ENCODE data around the gene SCUBE1.
A peak's percentile ranks its signal among the peaks of the same experiment; 100 is the strongest.

Gene SCUBE1

GRCh38 chr22:43202756-43203410 is 140.3 kb downstream of the SCUBE1 start:
- DNase-seq (ENCODE audit: low read depth in 2 of 2, low spot score in 1 of 2), result no peak

GRCh38 chr22:43202326-43202725 is 140.8 kb downstream of the SCUBE1 start:
- DNase-seq (ENCODE audit: low read depth in 2 of 2, low spot score in 1 of 2), result no peak

- DNase-seq (ENCODE audit: low read depth in 2 of 2, low spot score in 1 of 2), result no peak
These were observed 141.5 kb downstream of the SCUBE1 start for GRCh38 chr22:43201486-43202219.

- no peak for DNase-seq (ENCODE audit: low read depth in 2 of 2, low spot score in 1 of 2)
These were observed 142.6 kb downstream of the SCUBE1 start for GRCh38 chr22:43200555-43200954.

GRCh38 chr22:43200031-43200430 is 143.1 kb downstream of the SCUBE1 start:
- no peak for DNase-seq (ENCODE audit: low read depth in 2 of 2, low spot score in 1 of 2)

- DNase-seq (ENCODE audit: low read depth in 2 of 2, low spot score in 1 of 2), result no peak
These were observed 143.6 kb downstream of the SCUBE1 start for GRCh38 chr22:43199541-43199940.

GRCh38 chr22:43198936-43199335 is 144.2 kb downstream of the SCUBE1 start:
- no peak for DNase-seq (ENCODE audit: low read depth in 2 of 2, low spot score in 1 of 2)

- DNase-seq (ENCODE audit: low read depth in 2 of 2, low spot score in 1 of 2), result no peak
These were observed 145.0 kb downstream of the SCUBE1 start for GRCh38 chr22:43198126-43198525.

- DNase-seq (ENCODE audit: low read depth in 2 of 2, low spot score in 1 of 2), result no peak
These were observed 145.8 kb downstream of the SCUBE1 start for GRCh38 chr22:43197271-43197941.

GRCh38 chr22:43191831-43192230 is 151.3 kb downstream of the SCUBE1 start:
- DNase-seq (ENCODE audit: low read depth in 2 of 2, low spot score in 1 of 2), result no peak

- no peak for DNase-seq (ENCODE audit: low read depth in 2 of 2, low spot score in 1 of 2)
These were observed 154.2 kb downstream of the SCUBE1 start for GRCh38 chr22:43188829-43189545.

- peak; percentile 75 to 92 for DNase-seq (ENCODE audit: low read depth in 2 of 2, low spot score in 1 of 2)
These were observed 155.7 kb downstream of the SCUBE1 start for GRCh38 chr22:43187171-43188099.

GRCh38 chr22:43186272-43187170 is 156.7 kb downstream of the SCUBE1 start, which contains the start of gene TTLL12:
TSS of gene TTLL12 (minus strand) at chr22:43187134. CDS start at chr22:43187069, 65 bp downstream.
- peak; percentile 28 to 39 for DNase-seq (ENCODE audit: low read depth in 2 of 2, low spot score in 1 of 2)

GRCh38 chr22:43185860-43186261 is 157.3 kb downstream of the SCUBE1 start:
- no peak for DNase-seq (ENCODE audit: low read depth in 2 of 2, low spot score in 1 of 2)

- no peak for DNase-seq (ENCODE audit: low read depth in 2 of 2, low spot score in 1 of 2)
These were observed 159.5 kb downstream of the SCUBE1 start for GRCh38 chr22:43183496-43184277.

- DNase-seq (ENCODE audit: low read depth in 2 of 2, low spot score in 1 of 2), result no peak
These were observed 160.4 kb downstream of the SCUBE1 start for GRCh38 chr22:43182726-43183125.

GRCh38 chr22:43182118-43182517 is 161.1 kb downstream of the SCUBE1 start:
- DNase-seq (ENCODE audit: low read depth in 2 of 2, low spot score in 1 of 2), result no peak

- DNase-seq (ENCODE audit: low read depth in 2 of 2, low spot score in 1 of 2), result no peak
These were observed 161.7 kb downstream of the SCUBE1 start for GRCh38 chr22:43181321-43182076.
